Keratinocyte (primary cell): ENCODE results near the gene ZFP62. TPM values are rescaled to one million over a fixed set of nuclear protein-coding genes. Genes with fewer than 3 reads are reported as not detected.

Experiments
- DNase-seq: peaks from one replicate; pipeline ENCODE4 v3.0.0-alpha.2; 2011; ENCODE audit warnings: low read depth, missing footprints, low spot score
- FAIRE-seq: peaks from 2 replicates; lab custom pipeline; 2011; peaks lifted over from hg19 to GRCh38; lab: Jason Lieb, UNC
- H2AFZ ChIP-seq: 2 replicates; pipeline ENCODE4 v1.6.0; 2012; ENCODE audit warnings: low read length, control low read depth, inconsistent platforms; ENCODE audit not compliant: control insufficient read depth
- H3K27ac ChIP-seq: 2 replicates; pipeline ENCODE4 v1.5.1; 2011; ENCODE audit warnings: low read length; ENCODE audit not compliant: control insufficient read depth, insufficient read depth
- H3K27me3 ChIP-seq: 3 replicates; pipeline ENCODE4 v1.6.0; 2011; ENCODE audit warnings: low read length; ENCODE audit not compliant: control insufficient read depth, insufficient read depth; ENCODE audit errors: extremely low read depth
- H3K36me3 ChIP-seq, 2 experiments: 2 replicates in 1 of 2; 3 replicates in 1 of 2; pipeline ENCODE4 v1.5.1; 2011; ENCODE audit warnings: low read length in 2 of 2, mild to moderate bottlenecking in 1 of 2; ENCODE audit not compliant: control insufficient read depth in 2 of 2, insufficient read depth in 2 of 2; ENCODE audit errors: extremely low read depth in 1 of 2
- H3K4me1 ChIP-seq: 3 replicates; pipeline ENCODE4 v1.5.1; 2011; ENCODE audit warnings: low read length; ENCODE audit not compliant: control insufficient read depth, insufficient read depth; ENCODE audit errors: extremely low read depth
- H3K4me2 ChIP-seq: 3 replicates; pipeline ENCODE4 v1.6.0; 2011; ENCODE audit warnings: low read depth, low read length; ENCODE audit not compliant: control insufficient read depth, insufficient read depth; ENCODE audit errors: extremely low read depth
- H3K4me3 ChIP-seq, 3 experiments: fragments of 200-600 bp in 1 of 3; sonication (generic) in 1 of 3; 2 replicates in 2 of 3; 3 replicates in 1 of 3; pipeline ENCODE4 v1.5.1; 2011 to 2016; ENCODE audit warnings: low read length in 3 of 3, mild to moderate bottlenecking in 3 of 3, control low read depth in 2 of 3, inconsistent platforms in 1 of 3, low read depth in 1 of 3, mixed read lengths in 1 of 3, mixed run types in 1 of 3, moderate library complexity in 1 of 3; ENCODE audit not compliant: control insufficient read depth in 2 of 3, insufficient read depth in 2 of 3; ENCODE audit errors: extremely low read depth in 1 of 3
- H3K79me2 ChIP-seq: 2 replicates; pipeline ENCODE4 v1.6.0; 2012; ENCODE audit warnings: low read length; ENCODE audit not compliant: control insufficient read depth, insufficient read depth
- H3K9ac ChIP-seq: 3 replicates; pipeline ENCODE4 v1.6.0; 2011; ENCODE audit warnings: low read length; ENCODE audit not compliant: control insufficient read depth, insufficient read depth; ENCODE audit errors: extremely low read depth
- H3K9me1 ChIP-seq: 3 replicates; pipeline ENCODE4 v1.6.0; 2011; ENCODE audit warnings: low read length; ENCODE audit not compliant: control insufficient read depth, insufficient read depth; ENCODE audit errors: extremely low read depth
- H3K9me3 ChIP-seq: 2 replicates; pipeline ENCODE4 v1.5.1; 2012; ENCODE audit warnings: low read depth, low read length; ENCODE audit not compliant: control insufficient read depth
- H4K20me1 ChIP-seq: 3 replicates; pipeline ENCODE4 v1.6.0; 2011; ENCODE audit warnings: low read length; ENCODE audit not compliant: control insufficient read depth, insufficient read depth; ENCODE audit errors: extremely low read depth
- EZH2 ChIP-seq: IDR thresholded peaks from one replicate; pipeline ENCODE4 v1.6.1; 2012; ENCODE audit warnings: inconsistent platforms, mild to moderate bottlenecking, low read length, moderate library complexity
- dilution Hi-C: fragments of 300-500 bp; cut with MboI; formaldehyde crosslinking; loops from one replicate; pipeline ENCODE4 v1.7.0; 2020; ENCODE audit warnings: low sequenced_read_pairs; ENCODE audit not compliant: extremely low pct_ligation_motif_present
- polyA plus RNA-seq, 5 experiments: library from polyadenylated mRNA; depleted of rRNA in 3 of 5; stranded (reverse) in 3 of 5; stranded (forward) in 1 of 5; unstranded in 1 of 5; fragments of >200 nt; gene quantifications; 1 replicate in 1 of 5; 2 replicates in 3 of 5; 3 replicates in 1 of 5; pipeline versions ENCODE4 v1.2.1 to v1.2.3, GENCODE V29; 2011 to 2012; ENCODE audit warnings: missing spikeins in 2 of 5, low read depth in 1 of 5, low replicate concordance in 1 of 5
- TF ChIP-seq, protein P1 (sequence below), 3 experiments: IDR thresholded peaks in 1 of 3; conservative IDR thresholded peaks in 1 of 3; optimal IDR thresholded peaks in 1 of 3; 2 replicates in 2 of 3; 3 replicates in 1 of 3; pipeline versions ENCODE3 to v1.5.1; 2011; ENCODE audit warnings: low read length in 3 of 3, mild to moderate bottlenecking in 3 of 3, moderate library complexity in 2 of 3, control low read depth in 1 of 3, inconsistent platforms in 1 of 3; ENCODE audit not compliant: insufficient read depth in 2 of 3; ENCODE audit errors: extremely low read depth in 1 of 3

The ZFP62 gene
- polyA plus RNA-seq, 1 donor (not counting 4 experiments of a cell fraction or from before 2014, with no cell fraction given), result 21.5 TPM

DNA sequence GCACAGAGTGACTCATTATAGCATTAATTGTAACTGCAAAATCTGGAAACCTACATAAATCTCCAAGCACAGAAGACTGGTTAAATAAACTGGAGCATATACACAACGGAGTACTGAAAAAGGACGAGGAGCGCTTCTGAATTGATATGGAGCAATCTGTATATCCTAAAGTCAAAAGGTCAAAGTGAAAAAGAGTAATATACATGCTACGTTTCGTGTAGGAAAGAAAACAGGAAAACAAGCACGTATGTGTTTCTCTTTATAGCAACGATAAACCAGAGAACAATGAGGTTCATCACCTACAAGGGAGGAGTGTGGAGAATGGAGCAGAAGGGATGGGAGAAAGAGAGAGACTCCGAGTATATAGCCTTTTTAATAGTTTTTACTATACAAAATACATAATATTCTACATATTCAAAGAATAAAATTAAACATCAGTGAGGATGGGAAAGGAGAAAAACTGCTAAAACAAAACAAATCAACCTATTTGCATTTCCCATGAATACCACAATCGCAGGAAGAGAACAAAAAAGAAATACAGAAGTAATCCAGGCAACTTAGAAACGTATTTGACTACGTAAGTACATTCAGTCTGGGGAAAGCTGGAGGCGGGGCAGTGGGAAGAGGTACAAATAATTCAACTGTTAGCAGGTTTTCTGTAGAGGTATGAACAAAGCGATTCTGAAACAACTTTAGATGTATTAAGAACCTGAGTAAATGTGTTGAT is 7.8 kb downstream of the ZFP62 start:
- H4K20me1 ChIP-seq, result no peaks in the 10 kb centered on the region
- dilution Hi-C loops, result no loop called here
- H2AFZ ChIP-seq, result no peak overlapping the region
- H3K9me3 ChIP-seq, result peaks cover 10% of the 10 kb centered on the region
- FAIRE-seq (no peak), DNase-seq (no peak)
- no peak for TF ChIP-seq EZH2
- TF ChIP-seq, protein P1, sequence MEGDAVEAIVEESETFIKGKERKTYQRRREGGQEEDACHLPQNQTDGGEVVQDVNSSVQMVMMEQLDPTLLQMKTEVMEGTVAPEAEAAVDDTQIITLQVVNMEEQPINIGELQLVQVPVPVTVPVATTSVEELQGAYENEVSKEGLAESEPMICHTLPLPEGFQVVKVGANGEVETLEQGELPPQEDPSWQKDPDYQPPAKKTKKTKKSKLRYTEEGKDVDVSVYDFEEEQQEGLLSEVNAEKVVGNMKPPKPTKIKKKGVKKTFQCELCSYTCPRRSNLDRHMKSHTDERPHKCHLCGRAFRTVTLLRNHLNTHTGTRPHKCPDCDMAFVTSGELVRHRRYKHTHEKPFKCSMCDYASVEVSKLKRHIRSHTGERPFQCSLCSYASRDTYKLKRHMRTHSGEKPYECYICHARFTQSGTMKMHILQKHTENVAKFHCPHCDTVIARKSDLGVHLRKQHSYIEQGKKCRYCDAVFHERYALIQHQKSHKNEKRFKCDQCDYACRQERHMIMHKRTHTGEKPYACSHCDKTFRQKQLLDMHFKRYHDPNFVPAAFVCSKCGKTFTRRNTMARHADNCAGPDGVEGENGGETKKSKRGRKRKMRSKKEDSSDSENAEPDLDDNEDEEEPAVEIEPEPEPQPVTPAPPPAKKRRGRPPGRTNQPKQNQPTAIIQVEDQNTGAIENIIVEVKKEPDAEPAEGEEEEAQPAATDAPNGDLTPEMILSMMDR (optimal IDR thresholded peaks at IDR 0.05 in 1 of 3, IDR thresholded peaks at IDR 0.05 in 1 of 3, conservative IDR thresholded peaks at IDR 0.05 in 1 of 3; ENCODE audit: extremely low read depth in 1 of 3, insufficient read depth in 2 of 3, low read length in 3 of 3), result no peak
- H3K36me3 ChIP-seq, result peaks cover 24 to 29% of the 10 kb centered on the region in 2 experiments
- no peak overlapping the region for H3K9ac ChIP-seq
- no peaks in the 10 kb centered on the region for H3K9me1 ChIP-seq
- no peak overlapping the region for H3K4me3 ChIP-seq
- no peak overlapping the region for H3K4me2 ChIP-seq
- no peak overlapping the region for H3K27ac ChIP-seq
- H3K79me2 ChIP-seq, result no peaks in the 10 kb centered on the region
- H3K4me1 ChIP-seq, result no peaks in the 10 kb centered on the region
- H3K27me3 ChIP-seq, result no peaks in the 10 kb centered on the region

DNA sequence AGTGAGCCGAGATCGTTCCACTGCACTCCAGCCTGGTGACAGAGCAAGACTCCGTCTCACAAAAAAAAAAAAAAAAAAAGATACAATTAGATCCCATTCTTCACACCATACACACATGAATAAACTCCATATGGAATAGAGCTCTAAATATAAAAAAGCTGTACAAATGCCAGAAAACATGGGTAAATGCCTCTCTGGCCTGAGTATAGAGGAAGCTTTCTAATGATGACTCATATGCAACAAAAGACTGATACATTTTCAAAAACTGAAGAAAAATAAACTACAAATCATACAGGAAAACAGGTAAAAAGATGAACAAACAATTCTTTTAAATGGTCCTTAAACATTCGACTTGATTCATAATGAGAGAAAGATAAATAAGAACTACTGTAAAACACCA is 8.6 kb downstream of the ZFP62 start:
- Histone ChIP-seq H3K4me1 (no peaks in the 10 kb centered on the region), H3K4me2 (no peak overlapping the region), H3K9me3 (peaks cover 10% of the 10 kb centered on the region), H3K36me3 (peaks cover 24 to 29% of the 10 kb centered on the region in 2 experiments), H3K9me1 (no peaks in the 10 kb centered on the region), H3K9ac (no peak overlapping the region), H3K27me3 (no peaks in the 10 kb centered on the region), H3K27ac (no peak overlapping the region), H2AFZ (no peak overlapping the region), H3K4me3 (no peak overlapping the region), H3K79me2 (no peaks in the 10 kb centered on the region), H4K20me1 (no peaks in the 10 kb centered on the region)
- no peak for TF ChIP-seq EZH2
- TF ChIP-seq, protein P1 (optimal IDR thresholded peaks at IDR 0.05 in 1 of 3, IDR thresholded peaks at IDR 0.05 in 1 of 3, conservative IDR thresholded peaks at IDR 0.05 in 1 of 3; ENCODE audit: extremely low read depth in 1 of 3, insufficient read depth in 2 of 3, low read length in 3 of 3), result no peak
- FAIRE-seq, result no peak
- no peak for DNase-seq
- dilution Hi-C loops, result no loop called here
